ENCODE data around the gene ST8SIA2.

- TF ChIP-seq CTCF (IDR thresholded peaks at IDR 0.05) (no peak), POLR2A (IDR thresholded peaks at IDR 0.05) (no peak)
These were observed 99.0 kb downstream of the ST8SIA2 start for GRCh38 chr15:92492551-92493115.
